22Rv1 (cell line): ENCODE data around the gene MAP2K2.

Experiments
- H3K27ac ChIP-seq: fragments of 450-650 bp; 2 replicates; pipeline ENCODE4 v1.5.1; 2017
- CTCF ChIP-seq: fragments of 450-650 bp; IDR thresholded peaks from 2 replicates; pipeline ENCODE4 v1.5.1; 2017; ENCODE audit warnings: mild to moderate bottlenecking
- ZFX ChIP-seq: fragments of 450-650 bp; IDR thresholded peaks from 2 replicates; pipeline ENCODE4 v1.6.1; 2017; ENCODE audit warnings: antibody characterized with exemption, borderline replicate concordance

MAP2K2 gene

GRCh38 chr19:4097501-4097900 is 26.4 kb downstream of the MAP2K2 start:
- H3K27ac ChIP-seq = no peak overlapping the region
- TF ChIP-seq CTCF (no peak), ZFX (no peak)

GRCh38 chr19:4096049-4096892 is 27.7 kb downstream of the MAP2K2 start:
- no peak for TF ChIP-seq CTCF
- no peak for TF ChIP-seq ZFX
- no peak overlapping the region for H3K27ac ChIP-seq

GRCh38 chr19:4095488-4095844 is 28.5 kb downstream of the MAP2K2 start:
- TF ChIP-seq CTCF (no peak), ZFX (no peak)
- H3K27ac ChIP-seq = no peak overlapping the region

GRCh38 chr19:4094761-4095487 is 29.0 kb downstream of the MAP2K2 start:
- H3K27ac ChIP-seq = no peak overlapping the region
- TF ChIP-seq CTCF (no peak), ZFX (no peak)

- H3K27ac ChIP-seq = no peak overlapping the region
- TF ChIP-seq ZFX (no peak), CTCF (no peak)
Observed at GRCh38 chr19:4094291-4094690, 29.6 kb downstream of the MAP2K2 start.

GRCh38 chr19:4093643-4094175 is 30.2 kb downstream of the MAP2K2 start:
- H3K27ac ChIP-seq = no peak overlapping the region
- TF ChIP-seq ZFX (no peak), CTCF (no peak)
